IPS-20b (cell line): ENCODE results near the gene PADI1.

Experiments
- H3K27ac ChIP-seq: one replicate; pipeline ENCODE4 v1.5.1; 2013; ENCODE audit warnings: low read length
- H3K27me3 ChIP-seq: 2 replicates; pipeline ENCODE4 v1.6.1; 2013; ENCODE audit warnings: mild to moderate bottlenecking, low read length, inconsistent platforms; ENCODE audit not compliant: insufficient read depth
- H3K36me3 ChIP-seq: 2 replicates; pipeline ENCODE4 v1.6.1; 2013; ENCODE audit warnings: low read depth, mild to moderate bottlenecking, inconsistent platforms, low read length, moderate library complexity; ENCODE audit not compliant: insufficient read depth
- H3K4me1 ChIP-seq: 2 replicates; pipeline ENCODE4 v1.6.1; 2013; ENCODE audit warnings: mild to moderate bottlenecking, control low read depth, inconsistent platforms, low read length, moderate library complexity; ENCODE audit not compliant: insufficient read depth
- H3K4me3 ChIP-seq: 2 replicates; pipeline ENCODE4 v1.5.1; 2013; ENCODE audit warnings: mild to moderate bottlenecking, low read length, inconsistent platforms
- H3K9ac ChIP-seq: 2 replicates; pipeline ENCODE4 v1.6.1; 2013; ENCODE audit warnings: low read depth, mild to moderate bottlenecking, inconsistent platforms, low read length, moderate library complexity
- H3K9me3 ChIP-seq: 2 replicates; pipeline ENCODE4 v1.6.1; 2013; ENCODE audit warnings: mild to moderate bottlenecking, low read depth, low read length, inconsistent platforms; ENCODE audit not compliant: insufficient read depth

PADI1 gene

GRCh38 chr1:17184161-17184665 is 20.7 kb upstream of the PADI1 start:
- no peaks in the 10 kb centered on the region for H3K36me3 ChIP-seq
- H3K27ac ChIP-seq: no peak overlapping the region
- H3K9ac ChIP-seq: no peak overlapping the region
- H3K9me3 ChIP-seq: no peaks in the 10 kb centered on the region
- H3K4me1 ChIP-seq: no peaks in the 10 kb centered on the region
- H3K4me3 ChIP-seq: no peak overlapping the region
- no peaks in the 10 kb centered on the region for H3K27me3 ChIP-seq

- Histone ChIP-seq H3K4me3 (no peak overlapping the region), H3K27ac (no peak overlapping the region), H3K4me1 (no peaks in the 10 kb centered on the region), H3K36me3 (no peaks in the 10 kb centered on the region), H3K27me3 (no peaks in the 10 kb centered on the region), H3K9me3 (no peaks in the 10 kb centered on the region), H3K9ac (no peak overlapping the region)
Measured at GRCh38 chr1:17184822-17185484, 20.0 kb upstream of the PADI1 start.

GRCh38 chr1:17185485-17185860 is 19.5 kb upstream of the PADI1 start:
- H3K27ac ChIP-seq: no peak overlapping the region
- H3K36me3 ChIP-seq: no peaks in the 10 kb centered on the region
- H3K9me3 ChIP-seq: no peaks in the 10 kb centered on the region
- H3K4me3 ChIP-seq: no peak overlapping the region
- no peaks in the 10 kb centered on the region for H3K4me1 ChIP-seq
- no peak overlapping the region for H3K9ac ChIP-seq
- no peaks in the 10 kb centered on the region for H3K27me3 ChIP-seq

GRCh38 chr1:17186216-17186909 is 18.6 kb upstream of the PADI1 start:
- no peaks in the 10 kb centered on the region for H3K4me1 ChIP-seq
- H3K27ac ChIP-seq: no peak overlapping the region
- H3K9ac ChIP-seq: no peak overlapping the region

GRCh38 chr1:17187051-17187450 is 17.9 kb upstream of the PADI1 start:
- no peak overlapping the region for H3K9ac ChIP-seq
- no peaks in the 10 kb centered on the region for H3K27me3 ChIP-seq
- H3K4me3 ChIP-seq: no peak overlapping the region
- no peaks in the 10 kb centered on the region for H3K36me3 ChIP-seq
- H3K27ac ChIP-seq: no peak overlapping the region
- H3K4me1 ChIP-seq: no peaks in the 10 kb centered on the region
- no peaks in the 10 kb centered on the region for H3K9me3 ChIP-seq

More at GRCh38 chr1:17186216-17186909, 18.6 kb upstream of the PADI1 start:
- Histone ChIP-seq H3K27me3 (no peaks in the 10 kb centered on the region), H3K36me3 (no peaks in the 10 kb centered on the region), H3K9me3 (no peaks in the 10 kb centered on the region), H3K4me3 (no peak overlapping the region)

GRCh38 chr1:17188217-17188616 is 16.7 kb upstream of the PADI1 start:
- no peak overlapping the region for H3K9ac ChIP-seq
- no peak overlapping the region for H3K4me3 ChIP-seq
- H3K27ac ChIP-seq: no peak overlapping the region
- no peaks in the 10 kb centered on the region for H3K36me3 ChIP-seq
- H3K27me3 ChIP-seq: no peaks in the 10 kb centered on the region
- H3K4me1 ChIP-seq: no peaks in the 10 kb centered on the region
- H3K9me3 ChIP-seq: no peaks in the 10 kb centered on the region

GRCh38 chr1:17188889-17189631 is 15.9 kb upstream of the PADI1 start:
- Histone ChIP-seq H3K27ac (no peak overlapping the region), H3K9ac (no peak overlapping the region), H3K4me3 (no peak overlapping the region), H3K36me3 (no peaks in the 10 kb centered on the region), H3K9me3 (no peaks in the 10 kb centered on the region), H3K27me3 (no peaks in the 10 kb centered on the region), H3K4me1 (no peaks in the 10 kb centered on the region)

GRCh38 chr1:17189632-17189990 is 15.3 kb upstream of the PADI1 start:
- no peaks in the 10 kb centered on the region for H3K4me1 ChIP-seq
- no peaks in the 10 kb centered on the region for H3K9me3 ChIP-seq
- H3K27ac ChIP-seq: no peak overlapping the region
- no peaks in the 10 kb centered on the region for H3K36me3 ChIP-seq
- no peaks in the 10 kb centered on the region for H3K27me3 ChIP-seq
- H3K9ac ChIP-seq: no peak overlapping the region
- no peak overlapping the region for H3K4me3 ChIP-seq

- H3K9ac ChIP-seq: no peak overlapping the region
- H3K27ac ChIP-seq: no peak overlapping the region
- no peak overlapping the region for H3K4me3 ChIP-seq
- no peaks in the 10 kb centered on the region for H3K4me1 ChIP-seq
- no peaks in the 10 kb centered on the region for H3K36me3 ChIP-seq
- H3K27me3 ChIP-seq: no peaks in the 10 kb centered on the region
- H3K9me3 ChIP-seq: no peaks in the 10 kb centered on the region
Measured at GRCh38 chr1:17190010-17190995, 14.6 kb upstream of the PADI1 start.

- Histone ChIP-seq H3K36me3 (no peaks in the 10 kb centered on the region), H3K9ac (no peak overlapping the region)
Measured at GRCh38 chr1:17191990-17192242, 13.0 kb upstream of the PADI1 start.

GRCh38 chr1:17192394-17193221 is 12.3 kb upstream of the PADI1 start:
- no peak overlapping the region for H3K27ac ChIP-seq
- no peak overlapping the region for H3K4me3 ChIP-seq
- H3K9ac ChIP-seq: no peak overlapping the region

More at GRCh38 chr1:17191990-17192242, 13.0 kb upstream of the PADI1 start:
- no peak overlapping the region for H3K4me3 ChIP-seq
- H3K4me1 ChIP-seq: no peaks in the 10 kb centered on the region
- no peak overlapping the region for H3K27ac ChIP-seq
- H3K9me3 ChIP-seq: no peaks in the 10 kb centered on the region
- H3K27me3 ChIP-seq: no peaks in the 10 kb centered on the region

More at GRCh38 chr1:17192394-17193221, 12.3 kb upstream of the PADI1 start:
- H3K4me1 ChIP-seq: no peaks in the 10 kb centered on the region
- no peaks in the 10 kb centered on the region for H3K36me3 ChIP-seq
- no peaks in the 10 kb centered on the region for H3K9me3 ChIP-seq
- H3K27me3 ChIP-seq: no peaks in the 10 kb centered on the region
